Astrocyte (in vitro differentiated cells and primary cell): ENCODE results near the gene IKBKE.

Experiments
- CTCF ChIP-seq: IDR thresholded peaks from 2 replicates; pipeline ENCODE4 v1.5.1; 2011; ENCODE audit warnings: low read depth, mild to moderate bottlenecking, inconsistent platforms, low read length, moderate library complexity; ENCODE audit not compliant: insufficient read depth
- EZH2 ChIP-seq: IDR thresholded peaks from 2 replicates; pipeline ENCODE4 v1.6.1; 2012; ENCODE audit warnings: mild to moderate bottlenecking, low read length, inconsistent platforms; ENCODE audit not compliant: insufficient read depth

- no peak for TF ChIP-seq EZH2
- no peak for TF ChIP-seq CTCF
These were observed 38.0 kb downstream of the IKBKE start for GRCh38 chr1:206508130-206508889.
